Amniotic epithelial cell (primary cell): ENCODE results near the gene ZDHHC18.
A peak's percentile ranks its signal among the peaks of the same experiment; 100 is the strongest.
"Not testable (repeated sequence)": the region's sequence is repeated elsewhere in the genome, so short reads cannot be mapped to it uniquely, and the experiment has no call there.

ENCODE experiments used
- DNase-seq: peaks from one replicate; pipeline ENCODE4 v3.0.0-alpha.2; 2010; ENCODE audit warnings: low read depth

Gene ZDHHC18

DNA sequence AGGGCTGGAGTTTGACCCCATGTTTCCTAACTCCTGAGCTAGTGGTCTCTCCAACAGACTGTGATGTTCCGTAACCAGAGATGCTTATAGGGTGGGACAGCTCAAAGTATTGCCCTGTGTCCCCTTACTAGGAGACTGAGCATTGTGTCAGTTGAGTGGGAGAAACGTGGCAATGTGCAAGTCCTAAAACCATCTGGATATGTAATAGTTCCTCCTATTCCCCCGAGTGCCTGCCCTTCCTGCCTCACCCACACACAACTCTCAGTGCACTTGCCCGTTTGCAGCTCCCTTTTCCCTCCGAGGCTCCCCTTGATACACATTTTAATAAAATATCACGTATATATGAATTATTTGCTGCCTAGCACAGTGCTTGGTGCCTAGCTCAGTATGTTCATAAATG is 35.3 kb upstream of the ZDHHC18 start:
- no peak for DNase-seq

DNA sequence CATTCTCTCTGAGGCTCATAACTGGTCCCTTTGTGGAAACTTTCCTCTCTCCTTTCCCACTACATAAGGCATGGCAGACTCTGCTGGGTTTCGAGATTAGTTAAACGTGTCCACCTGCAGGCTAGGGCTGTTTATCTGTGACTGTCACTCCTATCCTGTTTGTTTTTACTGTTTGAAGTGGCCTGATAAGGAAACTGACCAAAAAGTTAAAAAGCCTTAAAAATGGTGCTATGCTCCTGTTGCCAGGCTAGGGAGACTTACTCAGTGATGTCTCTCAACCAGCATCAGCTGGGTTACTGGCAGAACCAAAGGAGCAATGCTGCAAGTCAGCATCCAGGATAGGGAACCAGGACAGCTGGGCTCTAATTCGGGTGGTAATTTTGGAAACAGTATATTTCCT is 34.9 kb upstream of the ZDHHC18 start:
- DNase-seq, result no peak

DNA sequence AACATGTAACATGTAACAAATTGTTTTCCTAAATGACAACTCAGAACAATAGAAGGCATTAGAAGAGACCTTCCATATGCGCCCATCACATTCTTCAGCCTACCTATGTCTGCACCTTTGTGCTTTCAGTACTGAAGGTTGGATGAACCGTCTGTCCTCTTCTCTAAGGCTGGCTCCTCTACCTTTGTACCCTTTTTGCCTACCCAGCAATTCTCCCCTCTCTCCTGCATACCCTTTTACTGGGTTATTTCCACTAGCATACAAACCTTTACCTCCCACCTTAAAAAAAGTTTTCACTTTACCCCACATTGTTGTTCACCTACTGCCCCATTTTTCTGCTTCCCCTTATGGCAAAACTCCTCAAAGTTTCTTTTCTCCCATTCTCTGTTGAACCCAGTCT is 33.6 kb upstream of the ZDHHC18 start:
- no peak for DNase-seq

DNA sequence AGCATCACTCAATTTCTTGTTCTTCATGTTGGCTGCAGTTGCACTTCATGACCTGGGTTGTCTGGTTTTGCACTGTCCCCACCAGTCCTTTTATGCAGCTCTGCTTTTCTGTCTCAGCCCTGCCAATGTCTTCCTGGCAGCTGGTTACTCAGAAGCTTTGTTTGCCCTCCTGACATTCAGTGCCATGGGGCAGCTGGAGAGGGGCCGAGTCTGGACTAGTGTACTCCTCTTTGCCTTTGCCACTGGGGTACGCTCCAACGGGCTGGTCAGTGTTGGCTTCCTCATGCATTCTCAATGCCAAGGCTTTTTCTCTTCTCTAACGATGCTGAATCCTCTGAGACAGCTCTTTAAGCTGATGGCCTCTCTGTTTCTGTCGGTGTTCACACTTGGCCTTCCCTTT is 32.1 kb upstream of the ZDHHC18 start:
- no peak for DNase-seq

DNA sequence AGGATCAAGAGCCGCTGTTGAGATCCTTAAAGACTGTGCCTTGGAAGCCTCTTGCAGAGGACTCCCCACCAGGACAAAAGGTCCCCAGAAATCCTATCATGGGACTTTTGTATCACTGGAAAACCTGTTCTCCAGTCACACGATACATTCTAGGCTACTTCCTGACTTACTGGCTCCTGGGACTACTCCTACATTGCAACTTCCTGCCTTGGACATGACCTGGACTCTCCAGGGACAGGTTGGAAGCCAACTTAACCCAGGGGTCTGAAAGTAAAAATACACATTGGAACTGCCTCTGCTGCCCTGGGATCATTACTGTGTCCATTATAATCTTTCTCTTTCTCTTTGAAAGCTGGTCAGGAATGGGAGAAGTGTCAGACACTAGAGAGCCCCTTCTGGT is 28.9 kb upstream of the ZDHHC18 start:
- no peak for DNase-seq

DNA sequence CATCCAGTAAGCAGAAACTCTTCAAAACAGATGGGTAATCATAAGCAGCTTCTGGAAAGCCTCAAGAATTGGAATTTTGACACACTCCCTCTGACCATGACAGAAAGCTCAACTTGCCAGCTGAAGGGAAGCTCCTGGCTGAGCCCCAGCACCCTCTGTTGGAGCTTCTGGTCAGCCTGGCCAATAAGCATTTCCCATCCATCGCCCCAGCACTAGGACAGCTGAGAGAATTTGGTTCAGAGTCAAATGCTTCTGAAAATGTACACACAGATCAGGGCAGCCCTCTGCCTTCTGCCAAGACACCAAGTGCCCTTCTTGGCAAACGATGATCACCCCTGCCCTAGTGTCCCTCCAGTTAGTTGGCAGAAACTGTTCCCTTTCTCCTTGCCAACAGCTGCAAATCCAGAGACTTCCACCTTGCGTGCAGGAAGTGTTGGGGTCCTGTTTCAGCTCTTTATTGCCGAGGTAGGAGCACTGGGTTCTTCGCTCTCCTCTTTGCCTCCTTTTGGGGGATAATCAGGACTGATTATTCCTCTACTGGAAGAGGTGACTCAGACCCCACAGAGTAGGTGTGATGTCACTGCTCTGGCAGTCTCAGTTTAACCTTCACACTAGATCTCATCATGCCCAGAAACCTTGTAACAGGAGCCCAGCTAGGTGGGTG is 26.9 kb upstream of the ZDHHC18 start:
- DNase-seq, result peak; percentile 92

DNA sequence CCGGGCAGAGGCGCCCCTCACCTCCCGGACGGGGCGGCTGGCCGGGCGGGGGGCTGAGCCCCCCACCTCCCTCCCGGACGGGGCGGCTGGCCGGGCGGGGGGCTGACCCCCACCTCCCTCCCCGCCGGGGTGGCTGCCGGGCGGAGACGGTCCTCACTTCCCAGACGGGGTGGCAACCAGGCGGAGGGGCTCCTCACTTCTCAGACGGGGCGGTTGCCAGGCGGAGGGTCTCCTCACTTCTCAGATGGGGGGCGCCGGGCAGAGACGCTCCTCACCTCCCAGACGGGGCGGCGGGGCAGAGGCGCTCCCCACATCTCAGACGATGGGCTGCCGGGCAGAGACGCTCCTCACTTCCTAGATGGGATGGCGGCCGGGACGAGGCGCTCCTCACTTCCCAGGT is 22.6 kb upstream of the ZDHHC18 start:
- not testable (repeated sequence) for DNase-seq

DNA sequence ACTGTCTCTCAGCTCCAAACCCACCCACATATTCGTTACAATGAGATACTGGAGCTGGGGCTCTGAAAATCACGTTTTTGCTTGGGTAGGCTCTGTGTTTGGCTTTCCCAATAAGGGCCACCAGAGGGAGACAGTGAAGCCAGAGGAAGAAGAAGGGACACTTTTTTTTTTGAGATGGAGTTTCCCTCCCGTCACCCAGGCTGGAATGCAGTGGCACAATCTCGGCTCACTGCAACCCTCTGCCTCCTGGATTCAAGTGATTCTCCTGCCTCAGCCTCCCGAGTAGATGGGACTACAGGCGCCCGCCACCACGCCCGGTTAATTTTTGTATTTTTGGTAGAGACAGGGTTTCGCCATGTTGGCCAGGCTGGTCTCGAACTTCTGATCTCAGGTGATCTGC is 16.4 kb upstream of the ZDHHC18 start:
- DNase-seq, result peak; percentile 51

DNA sequence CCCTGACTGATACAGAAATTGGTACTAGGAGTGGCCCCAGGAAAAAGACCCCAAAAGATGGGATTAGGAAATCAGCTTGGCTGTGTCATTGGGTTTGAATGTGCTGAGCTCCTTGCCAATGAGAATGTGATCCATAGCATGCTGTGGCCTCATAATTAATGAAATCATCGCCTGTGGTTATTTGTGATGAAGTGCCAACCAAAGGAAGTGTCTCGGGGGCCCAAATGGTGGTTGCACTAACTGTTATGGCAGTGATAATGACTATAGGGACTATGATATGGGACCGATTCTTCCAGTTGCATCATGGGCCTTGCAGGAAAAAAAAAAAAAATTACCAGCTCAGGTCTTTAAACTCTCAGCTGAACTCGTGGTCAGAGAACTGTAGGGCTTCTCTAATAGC is 15.4 kb upstream of the ZDHHC18 start:
- no peak for DNase-seq

DNA sequence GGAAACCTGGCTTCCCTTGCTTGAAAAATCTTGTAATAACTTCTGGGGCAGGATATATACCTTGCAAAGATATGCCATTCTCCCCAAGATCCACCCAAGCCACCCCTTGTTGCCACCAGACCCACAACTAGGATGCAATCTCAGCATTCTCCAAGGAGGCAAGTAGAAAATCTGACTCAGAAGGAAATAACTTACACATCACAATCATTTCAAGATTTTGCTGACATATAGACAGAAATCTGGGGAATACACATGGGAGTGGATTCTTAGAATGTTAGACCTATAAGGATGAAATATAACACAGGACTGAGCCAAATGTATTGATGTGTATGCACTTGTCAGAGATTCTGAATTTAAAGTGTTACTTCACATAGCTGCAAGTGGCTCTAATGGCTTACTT is 14.8 kb upstream of the ZDHHC18 start:
- no peak for DNase-seq

DNA sequence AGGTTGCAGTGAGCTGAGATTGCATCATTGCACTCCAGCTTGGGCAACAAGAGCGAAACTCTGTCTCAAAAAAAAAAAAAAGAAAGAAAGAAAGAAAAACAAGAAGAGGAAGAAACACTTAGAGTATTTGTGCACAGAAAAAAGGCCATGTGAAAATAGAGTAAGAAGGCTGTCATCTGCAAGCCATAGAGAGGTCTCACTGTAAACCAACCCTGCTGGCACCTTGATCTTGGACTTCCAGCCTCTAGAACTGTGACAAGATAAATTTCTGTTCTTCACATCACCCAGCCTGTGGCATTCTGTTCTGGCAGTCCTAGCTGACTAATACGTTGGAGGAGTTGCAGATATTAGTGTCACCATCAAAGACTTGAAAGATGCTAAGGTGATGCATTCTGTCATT is 12.1 kb upstream of the ZDHHC18 start:
- no peak for DNase-seq

DNA sequence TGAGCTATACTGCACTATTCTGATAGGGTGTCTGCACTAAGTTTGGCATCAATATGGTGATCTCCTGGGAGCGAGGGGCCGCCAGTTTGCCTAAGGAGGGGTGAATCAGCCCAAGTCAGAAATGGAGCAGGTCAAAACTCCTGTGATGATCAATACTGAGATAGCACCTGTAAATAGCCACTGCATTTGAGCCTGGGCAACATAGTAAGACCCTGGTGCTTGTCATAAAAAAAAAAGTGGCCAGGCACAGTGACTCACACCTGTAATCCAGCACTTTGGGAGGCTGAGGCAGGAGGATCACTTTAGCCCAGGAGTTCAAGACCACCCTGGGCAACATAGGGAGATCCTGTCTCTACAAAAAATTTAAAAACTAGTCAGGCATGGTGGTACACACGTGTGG is 11.6 kb upstream of the ZDHHC18 start:
- DNase-seq, result no peak

DNA sequence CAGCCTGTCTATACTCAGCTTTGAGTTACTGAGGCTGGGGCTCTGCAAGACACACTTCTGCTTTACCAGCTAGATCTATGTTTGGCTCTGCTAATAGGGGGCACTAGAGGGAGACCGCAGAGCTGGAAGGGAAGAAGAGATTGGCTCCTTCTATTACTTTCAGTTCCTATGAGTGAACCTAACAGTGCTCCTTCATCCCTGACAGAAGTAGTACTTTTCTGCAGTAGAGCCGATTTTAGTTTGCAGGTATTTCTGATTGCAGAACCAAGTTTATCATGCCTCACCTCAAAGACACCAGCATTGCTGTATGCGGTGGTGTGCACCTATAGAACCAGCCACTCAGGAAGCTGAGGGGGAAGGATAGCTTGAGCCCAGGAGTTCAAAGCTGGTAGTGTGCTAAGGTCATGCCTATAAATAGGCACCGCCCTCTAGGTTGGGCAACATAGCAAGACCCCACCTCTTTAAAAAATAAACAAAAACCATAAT is 5.7 kb upstream of the ZDHHC18 start:
- DNase-seq, result no peak

DNA sequence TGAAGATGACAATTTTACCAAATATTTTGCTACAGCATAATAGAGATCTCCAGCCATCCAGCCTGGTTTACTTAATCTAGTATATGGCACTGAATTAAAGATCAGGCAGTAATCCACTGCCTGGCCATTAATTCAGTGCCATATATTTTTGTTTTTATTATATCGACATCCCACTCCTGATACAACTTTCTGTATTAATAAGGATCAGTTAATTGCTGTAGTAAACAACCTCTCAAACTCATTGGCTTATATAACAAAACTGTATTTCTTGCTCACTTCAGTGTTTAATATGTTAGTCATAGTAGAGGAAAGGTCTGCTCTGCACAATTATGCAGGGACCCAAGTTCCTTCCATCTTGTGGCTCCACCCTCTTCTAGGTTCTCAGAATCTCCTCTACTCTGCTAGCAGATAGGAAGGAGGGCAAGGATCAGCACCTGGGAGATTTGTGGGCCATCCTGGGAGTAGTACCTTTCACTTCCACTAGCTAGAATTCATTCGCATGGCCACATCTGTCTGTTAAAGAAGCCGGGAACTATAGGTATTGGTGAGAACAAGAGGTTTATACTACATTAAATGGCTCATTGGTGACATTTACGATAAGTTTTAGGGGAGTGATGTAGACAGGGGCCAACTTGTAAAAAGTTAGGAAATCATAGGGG is 3.6 kb upstream of the ZDHHC18 start:
- DNase-seq, result no peak

DNA sequence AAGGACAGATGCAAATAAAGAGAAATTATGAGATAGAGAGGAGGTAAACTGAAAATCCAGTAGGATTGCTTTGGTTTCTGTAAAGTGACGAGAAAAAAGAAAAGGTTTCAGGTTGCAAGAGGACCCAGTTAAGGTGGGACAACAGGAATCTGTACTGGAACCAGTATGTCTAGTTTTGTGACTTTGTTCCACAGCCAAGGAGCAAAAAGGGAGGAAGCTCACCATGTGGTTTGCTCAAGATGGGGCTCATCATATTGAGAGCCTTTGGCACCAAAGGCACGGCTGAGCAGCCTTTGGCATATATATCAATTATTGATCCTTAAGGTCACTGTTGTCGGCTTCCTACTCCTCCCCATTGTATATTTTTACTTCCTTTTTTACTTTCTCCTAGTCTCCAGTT is 1.8 kb upstream of the ZDHHC18 start:
- no peak for DNase-seq

DNA sequence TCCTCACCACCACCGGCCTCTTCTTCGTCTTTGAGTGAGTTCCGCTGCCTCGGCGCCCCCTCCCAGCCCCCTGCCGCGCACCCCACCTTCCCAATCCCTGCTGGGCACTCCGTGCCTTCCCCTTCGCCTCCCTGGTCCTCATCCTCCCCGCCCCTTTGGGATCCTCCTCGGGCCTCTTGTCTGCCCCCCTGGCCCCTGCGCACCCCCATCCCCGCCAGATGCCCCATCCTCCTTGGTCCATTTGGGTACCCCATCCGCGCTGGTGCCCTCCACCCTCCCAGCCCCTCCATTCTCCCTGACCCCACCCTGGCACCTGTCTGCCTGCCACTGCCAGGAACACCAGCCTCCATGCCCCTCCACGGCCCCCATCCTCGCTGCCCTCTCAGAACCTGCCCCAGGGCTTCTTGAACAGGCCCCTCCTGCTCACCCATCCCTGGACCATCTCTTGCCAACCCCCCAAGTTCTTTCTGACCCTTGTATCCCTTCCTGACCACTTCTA is 667 bp downstream of the ZDHHC18 start:
- DNase-seq, result no peak

DNA sequence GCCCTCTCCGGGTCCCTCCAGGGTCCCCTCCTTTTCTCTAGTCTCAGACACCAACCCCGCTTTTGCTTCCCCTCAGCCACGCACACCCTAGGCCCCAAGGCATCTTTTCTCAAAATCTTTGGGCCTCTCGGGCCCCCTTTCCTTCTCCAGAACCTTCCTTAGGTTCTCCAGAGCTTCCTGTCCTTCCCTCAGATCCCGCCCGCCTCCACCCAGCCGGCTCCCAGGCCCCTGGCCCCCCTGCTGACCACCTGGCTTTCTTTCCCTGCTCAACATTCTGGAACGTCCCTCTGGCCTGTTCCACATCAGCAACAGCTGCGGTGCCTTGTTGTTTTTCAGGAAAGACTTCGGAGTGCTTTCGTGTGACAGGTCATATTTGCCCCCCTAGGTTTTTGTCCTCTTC is 1.2 kb downstream of the ZDHHC18 start:
- DNase-seq, result no peak

DNA sequence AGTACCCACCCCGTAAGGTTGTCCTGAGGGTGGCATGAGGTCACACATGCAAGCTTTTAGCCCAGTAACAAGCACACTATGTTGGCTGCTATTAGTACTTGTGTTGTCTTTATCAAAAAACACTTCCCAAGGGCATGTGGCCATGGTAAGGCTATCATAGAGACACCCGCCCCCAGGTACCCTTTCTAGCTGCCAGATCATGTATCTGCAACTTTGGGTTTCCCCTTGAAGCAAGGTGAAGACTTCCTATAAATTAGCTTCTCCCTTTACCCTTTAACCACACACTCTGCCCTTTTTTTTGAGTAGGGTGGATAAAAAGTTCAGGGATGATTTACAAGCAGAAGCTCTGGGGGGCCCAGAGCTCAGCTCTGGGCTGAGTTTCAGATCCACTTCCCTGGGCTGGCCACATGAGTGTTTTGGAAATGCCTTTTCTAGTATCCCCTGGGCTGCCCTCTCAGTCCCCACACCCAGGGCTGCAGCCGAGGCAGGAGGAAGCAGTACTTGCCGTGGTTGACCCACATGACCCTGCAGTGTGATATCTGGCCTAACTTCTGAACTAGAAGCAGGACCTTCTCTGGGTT is 2.0 kb downstream of the ZDHHC18 start:
- DNase-seq, result no peak

DNA sequence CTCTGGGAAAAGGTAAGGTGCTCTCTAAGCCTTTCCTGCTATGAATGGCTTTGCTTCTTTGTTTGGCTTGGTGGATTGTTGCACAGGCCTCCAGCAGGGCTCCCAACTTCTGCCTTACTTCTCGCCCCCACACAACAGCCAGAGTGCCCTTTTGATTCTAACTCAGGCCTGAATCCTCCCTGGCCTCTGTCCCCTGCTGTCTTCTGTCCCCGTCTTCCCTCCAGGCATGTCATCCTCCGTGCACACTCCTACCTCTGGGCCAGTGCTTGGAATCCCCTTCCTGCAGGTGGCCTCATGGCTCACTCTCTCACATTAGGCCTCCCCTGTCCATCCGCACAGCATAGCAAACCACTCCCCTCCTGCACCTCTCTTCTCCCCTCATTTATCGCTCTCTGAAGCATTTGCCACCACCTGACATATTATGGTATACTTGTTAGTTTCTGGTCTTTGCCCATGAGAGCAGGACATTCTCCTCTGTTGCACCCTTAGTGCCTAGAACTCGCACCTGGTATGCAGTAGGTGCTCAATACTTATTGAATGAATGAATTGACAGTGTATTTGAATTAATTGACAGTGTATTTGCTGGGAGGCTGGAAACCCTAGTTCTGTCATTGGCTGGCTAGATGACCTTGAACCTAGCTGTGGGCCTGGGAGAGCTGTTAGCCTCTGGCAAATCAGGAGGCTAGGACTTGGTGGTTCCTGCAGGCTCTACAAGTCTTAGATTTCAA is 2.9 kb downstream of the ZDHHC18 start:
- no peak for DNase-seq

DNA sequence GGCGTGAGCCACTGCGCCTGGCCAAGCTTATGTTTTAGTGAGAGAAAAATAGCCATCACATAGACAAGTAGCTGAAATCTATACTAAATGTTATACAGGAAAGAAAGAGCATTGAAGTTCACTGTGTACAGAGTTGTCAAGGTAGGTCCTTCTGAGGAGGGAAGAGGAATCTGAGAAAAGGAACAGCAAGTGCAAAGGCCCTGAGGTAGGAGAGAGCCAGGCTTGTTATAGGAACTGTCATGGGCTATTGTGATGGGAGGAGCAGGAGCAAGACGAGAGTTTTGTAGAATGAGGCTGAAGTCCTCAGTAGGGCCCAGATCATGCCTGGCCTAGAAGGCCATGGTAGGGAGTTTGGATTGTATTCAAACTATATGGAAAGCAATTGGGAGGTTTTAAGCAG is 4.6 kb downstream of the ZDHHC18 start:
- DNase-seq, result no peak

DNA sequence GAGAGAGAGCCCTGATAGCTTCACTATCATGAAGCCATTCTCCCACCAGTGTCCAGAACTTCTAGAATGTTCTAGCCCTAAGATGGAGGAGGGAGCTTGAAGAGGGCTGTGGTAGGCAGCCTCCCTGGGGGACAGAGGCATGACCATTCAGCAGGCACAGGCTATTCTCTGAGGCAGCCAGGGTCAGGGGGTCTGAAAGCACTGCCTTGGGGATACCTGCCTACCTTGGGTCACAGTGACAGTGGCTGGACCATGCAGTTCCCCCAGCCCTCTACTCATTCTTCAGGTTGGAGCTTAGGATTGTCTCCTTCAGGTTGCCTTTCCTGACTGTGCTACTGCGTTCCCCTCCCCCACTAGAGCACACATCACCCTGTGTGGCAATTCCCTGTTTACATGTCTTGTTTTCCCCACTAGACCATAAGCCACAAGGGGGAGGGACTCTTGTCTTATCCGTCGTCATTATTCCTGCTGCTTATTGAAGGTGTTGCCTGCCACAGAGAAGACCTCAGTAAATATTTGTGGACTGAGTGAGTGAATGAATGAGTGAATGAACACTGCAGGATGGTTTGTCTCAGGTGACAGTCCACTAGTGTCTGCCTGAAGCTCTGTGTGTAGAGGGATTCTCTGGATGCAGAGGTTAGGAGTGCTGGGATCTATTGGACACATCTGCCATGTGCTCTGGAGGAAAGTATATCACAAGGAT is 5.2 kb downstream of the ZDHHC18 start:
- peak; percentile 92 for DNase-seq
